GM18508 (cell line): ENCODE measurements around the gene ADARB1.

Experiments
- ATAC-seq: cut with Tn5 transposase; IDR thresholded peaks from one replicate; pipeline ENCODE4 v1.9.1; 2021; ENCODE audit warnings: moderate number of reproducible peaks; ENCODE audit not compliant: insufficient read depth, unreplicated experiment

ADARB1 gene

DNA sequence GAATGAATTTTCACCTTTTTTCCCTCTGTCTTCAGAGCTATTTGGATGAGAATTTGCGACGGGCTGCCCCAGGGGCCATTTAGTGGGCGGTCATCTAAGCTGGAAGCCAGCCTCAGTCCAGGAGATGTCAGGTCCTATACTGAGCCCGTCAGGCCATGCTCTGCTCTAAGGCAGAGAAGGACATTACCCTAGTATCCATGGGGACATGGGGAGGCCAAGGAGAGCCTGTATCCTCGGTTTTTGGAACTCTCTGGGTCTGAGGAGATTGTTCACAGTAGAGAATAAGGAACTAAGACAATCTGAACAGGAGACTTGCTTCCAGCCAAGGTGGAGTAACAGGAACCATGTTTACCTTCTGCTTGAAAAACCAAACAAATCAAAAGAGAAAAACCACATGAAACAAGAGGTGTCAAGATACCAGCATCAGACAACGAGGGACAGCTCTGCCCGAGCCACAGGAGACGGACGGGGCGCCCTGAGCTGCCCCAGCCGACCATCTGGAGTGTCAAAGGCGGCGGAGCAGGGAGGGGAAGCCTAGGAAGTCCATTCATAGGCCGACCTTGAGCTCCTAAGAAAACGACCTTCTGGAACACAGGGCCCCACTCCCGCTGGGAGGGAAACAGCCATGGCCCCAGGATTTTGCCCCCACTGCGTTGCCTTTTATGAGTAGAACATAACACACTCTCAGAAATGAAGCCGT is 20.0 kb upstream of the ADARB1 start:
- no peak for ATAC-seq

DNA sequence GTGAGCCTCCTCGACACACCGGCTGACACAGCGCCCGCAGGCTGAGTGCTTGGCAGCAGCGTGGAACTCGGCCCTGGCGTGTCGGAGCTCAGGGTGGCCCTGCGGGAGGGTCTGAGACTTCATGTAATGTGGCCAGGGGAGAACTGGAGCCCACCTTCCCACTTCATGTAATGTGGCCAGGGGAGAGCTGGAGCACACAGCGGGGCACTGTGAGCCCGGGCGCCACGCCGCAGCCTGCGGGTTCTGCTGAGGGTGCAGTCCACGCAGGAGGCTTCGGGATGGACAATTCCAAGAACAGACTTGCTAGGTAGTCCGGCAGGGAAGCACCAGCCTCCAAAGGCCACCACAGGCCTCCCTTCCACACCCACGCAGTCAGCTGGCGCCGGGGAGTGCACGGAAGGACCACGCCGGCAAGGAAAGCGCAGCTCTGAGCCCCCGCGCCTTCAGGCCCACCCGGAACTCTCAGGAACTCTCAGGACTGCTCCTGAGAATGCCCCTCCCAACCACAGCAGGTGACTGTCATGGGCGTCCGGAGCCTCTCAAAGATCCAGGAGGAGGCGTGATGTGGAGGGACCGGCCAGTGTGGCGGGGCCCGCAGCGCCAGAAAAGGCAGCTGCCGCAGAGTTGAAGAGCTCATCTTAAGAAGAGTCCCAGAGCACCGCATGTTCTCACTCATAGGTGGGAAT is 19.3 kb upstream of the ADARB1 start:
- ATAC-seq = no peak

DNA sequence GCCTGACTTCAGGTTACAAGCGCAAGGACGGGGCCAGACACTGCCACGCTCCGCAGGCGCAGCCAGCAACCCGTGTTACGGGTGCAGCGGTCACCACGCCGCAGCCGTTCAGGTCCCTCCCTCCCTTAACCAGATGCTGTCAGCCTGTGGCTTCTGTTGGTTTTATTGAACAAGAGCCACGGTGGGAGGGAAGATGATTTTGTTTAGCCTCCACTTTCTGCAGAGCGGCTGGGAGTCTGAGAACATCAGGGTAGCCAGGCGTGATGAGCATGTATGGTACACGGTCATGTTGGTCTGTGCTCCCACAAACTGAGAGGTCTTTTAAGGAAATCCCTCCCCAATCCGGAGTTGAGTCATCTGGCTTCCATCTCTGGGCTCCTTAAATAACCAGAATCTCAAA is 18.5 kb upstream of the ADARB1 start:
- no peak for ATAC-seq

DNA sequence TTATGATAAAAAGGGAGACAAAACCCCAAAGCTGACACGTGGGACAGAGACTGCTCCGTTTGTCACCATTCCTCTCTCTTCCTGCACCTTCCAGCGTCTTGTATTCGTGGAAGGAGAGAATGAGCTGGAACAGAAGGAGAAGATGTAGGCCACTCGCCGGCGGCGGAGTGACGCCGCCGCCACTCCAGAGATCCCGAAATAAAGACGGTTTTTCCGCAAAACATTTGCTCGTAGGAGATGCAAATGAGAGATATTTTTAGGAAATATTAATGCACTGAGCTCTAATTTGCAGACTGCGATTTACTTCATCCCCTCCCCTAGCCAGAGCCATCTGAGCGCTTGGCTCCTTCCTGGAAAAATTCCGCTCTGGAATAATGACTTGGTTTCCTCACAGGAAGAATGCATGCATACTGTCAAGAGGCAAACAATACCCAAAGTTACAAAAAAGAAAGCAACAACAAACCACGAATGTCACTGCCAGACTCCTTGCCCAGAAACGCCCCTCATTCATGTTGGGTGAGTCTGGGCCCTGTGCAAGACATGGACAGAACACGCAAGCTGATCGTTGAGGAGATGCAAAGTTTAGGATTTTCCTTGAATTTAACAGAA is 18.0 kb upstream of the ADARB1 start:
- no peak for ATAC-seq

DNA sequence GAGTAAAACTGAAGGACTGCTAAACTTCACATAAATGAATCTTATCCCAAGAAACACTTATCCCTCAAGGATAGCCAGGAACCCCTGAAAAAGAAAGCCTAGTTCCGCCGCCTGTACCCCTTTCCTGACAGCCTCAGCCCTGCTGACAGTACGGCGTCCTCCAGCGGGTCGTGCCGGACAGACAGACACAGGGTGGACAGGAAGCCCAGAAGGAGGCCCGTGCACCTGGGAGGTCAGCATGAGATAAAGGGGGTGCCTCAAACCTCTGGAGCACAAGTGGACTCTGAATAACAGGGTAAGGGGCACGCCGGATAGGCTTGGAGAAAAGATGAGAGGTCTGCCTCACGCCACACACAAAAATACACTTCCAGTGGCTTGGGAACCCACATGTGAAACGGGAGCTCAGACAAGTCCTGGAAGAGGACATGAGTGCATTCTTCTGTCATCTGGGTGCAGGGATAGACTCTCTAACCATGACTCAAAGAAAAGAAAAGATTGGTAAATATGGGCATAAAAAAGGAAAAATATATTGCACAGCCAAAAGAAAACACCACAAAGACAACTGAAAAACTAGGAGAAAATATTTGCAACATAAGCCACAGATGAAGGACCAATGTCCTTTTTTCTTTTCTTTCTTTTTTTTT is 17.3 kb upstream of the ADARB1 start:
- ATAC-seq = no peak

DNA sequence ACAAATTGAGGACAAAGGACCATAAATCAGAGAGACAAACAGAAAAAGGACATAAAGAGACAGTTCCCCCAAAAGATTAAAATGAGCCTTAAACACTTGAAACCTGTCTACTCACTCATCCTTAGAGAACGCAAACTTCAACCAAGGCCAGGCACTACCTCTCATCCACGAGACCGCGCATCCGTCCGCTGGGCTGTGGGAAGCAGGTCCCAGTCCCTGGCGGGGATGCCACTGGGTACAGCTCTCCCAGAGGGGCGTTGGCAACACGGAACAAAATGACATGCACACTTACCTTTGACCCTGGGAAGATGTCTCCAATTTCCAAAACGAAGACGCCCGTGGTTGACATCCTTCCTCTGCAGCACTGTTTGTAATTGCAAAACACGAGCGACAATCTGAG is 16.5 kb upstream of the ADARB1 start:
- ATAC-seq = no peak

DNA sequence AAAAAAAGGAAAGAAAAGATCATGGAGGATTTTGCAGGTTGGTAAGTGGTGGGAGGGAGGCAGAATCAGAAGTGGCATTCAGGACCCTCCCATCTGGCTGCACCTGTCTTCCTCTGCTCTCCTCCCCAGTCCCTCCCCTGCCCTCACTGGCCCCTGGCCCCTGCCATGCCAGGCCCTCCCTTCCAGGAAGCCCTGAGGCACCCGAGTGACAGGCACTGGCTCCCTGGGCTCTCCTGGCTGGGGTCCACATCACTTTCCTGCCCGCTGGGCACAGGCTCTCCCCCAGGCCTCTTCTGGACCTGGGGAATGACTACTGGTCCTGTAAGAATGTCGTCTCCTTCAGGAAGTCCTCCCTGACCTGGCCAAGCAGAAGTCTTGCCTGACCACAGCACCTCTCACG is 15.3 kb upstream of the ADARB1 start:
- ATAC-seq = no peak

DNA sequence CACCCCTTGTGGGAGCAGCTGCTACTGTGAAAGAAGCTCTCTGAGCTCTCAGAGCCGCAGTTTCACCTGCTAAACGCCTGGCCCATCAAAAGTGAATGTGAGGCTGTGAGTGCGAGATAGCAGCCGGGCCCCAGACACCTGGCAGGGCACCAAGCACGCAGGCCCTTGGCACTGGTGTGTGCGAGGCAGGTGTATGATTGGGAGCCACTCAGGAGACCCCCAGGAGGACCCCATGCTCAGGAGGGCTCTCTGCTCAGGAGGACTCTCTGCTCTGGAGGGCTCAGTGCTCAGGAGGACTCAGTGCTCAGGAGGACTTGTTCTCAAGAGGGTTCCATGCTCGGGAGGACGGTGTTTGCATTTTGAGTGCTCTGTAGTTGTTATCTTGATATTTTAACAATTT is 14.3 kb upstream of the ADARB1 start:
- ATAC-seq = no peak

DNA sequence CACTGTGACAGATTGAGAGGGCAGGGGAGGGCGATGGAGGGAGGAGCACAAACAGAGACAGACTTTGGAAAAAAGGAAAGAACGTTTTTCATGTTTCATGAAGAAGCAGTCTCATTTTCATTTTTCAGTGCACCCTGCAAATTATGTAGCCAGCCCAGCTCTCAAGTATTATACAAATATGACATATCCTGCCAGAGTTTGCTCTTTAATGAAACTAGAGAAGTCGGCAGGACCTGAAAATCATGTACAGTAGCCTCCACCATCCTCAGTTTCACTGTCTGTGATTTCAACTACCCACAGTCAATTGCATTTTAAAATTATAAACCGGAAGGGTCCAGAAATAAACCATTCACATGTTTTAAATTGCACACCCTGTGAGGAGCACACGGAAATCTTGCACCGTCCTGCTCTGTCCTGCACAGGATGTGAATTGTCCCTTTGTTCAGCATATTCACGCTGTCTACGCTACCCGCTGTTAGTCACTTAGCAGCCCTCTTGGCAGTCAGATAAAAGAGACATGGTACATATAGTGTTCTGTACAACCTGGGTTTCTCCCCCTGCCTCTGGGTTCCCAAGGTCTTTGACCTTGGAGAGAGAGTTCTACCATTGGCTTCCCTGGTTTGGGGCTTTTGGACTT is 13.6 kb upstream of the ADARB1 start:
- ATAC-seq = no peak

DNA sequence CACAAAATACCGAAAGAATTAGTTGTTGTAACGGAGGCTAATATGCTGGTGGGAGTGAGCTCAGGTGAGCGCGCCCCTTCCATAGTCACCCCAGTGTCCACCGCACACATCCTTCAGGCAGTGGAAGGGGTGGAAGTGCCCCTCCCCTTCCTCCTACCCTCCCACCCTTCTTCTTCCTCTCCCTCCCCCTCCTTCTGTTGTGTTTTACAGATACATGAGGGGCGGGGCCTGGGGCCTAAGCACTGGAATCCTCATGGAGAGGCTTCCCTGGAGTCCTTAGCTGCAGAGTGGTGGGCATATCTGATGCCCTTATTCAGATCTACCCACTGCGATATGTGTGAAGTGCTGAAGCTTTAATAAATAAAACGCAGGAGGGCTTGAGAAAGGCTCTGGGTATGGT is 10.3 kb upstream of the ADARB1 start:
- ATAC-seq = no peak

DNA sequence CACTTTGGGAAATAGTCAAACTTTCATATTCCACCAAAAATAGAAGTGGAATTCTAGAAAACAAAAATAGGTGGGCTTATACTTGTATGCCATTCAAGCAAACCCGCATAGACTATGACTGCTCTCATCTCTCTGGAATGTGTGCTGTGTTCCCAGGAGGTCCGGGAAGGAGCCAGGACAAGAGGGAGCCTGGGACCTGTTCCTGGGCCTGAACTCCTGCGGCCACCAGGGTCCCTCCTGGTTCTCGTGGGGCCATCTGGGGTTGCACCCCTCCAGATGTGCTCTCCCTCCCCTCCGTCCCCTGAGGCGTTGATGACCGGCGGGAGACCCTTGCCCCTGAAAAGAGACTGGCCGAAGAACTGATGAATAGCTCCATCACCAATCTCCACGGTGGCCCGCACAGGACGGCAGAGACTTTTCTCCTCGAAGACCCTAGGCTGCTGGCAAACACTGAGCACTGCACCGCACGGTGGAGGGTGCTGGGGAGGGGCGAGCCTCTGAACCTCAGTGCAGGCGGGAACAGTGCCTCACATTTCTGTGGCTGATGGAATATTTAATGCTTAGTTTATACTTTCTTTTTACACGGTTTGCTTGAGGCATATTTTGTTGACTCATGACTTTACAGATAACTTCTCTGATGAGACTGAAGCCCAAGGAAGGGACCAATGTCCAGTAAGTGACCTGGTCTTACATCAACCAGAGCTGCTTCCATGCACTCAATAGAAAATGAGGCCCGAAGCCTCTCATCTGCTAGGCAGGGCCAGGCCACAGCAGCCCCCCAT is 9.6 kb upstream of the ADARB1 start:
- no peak for ATAC-seq

DNA sequence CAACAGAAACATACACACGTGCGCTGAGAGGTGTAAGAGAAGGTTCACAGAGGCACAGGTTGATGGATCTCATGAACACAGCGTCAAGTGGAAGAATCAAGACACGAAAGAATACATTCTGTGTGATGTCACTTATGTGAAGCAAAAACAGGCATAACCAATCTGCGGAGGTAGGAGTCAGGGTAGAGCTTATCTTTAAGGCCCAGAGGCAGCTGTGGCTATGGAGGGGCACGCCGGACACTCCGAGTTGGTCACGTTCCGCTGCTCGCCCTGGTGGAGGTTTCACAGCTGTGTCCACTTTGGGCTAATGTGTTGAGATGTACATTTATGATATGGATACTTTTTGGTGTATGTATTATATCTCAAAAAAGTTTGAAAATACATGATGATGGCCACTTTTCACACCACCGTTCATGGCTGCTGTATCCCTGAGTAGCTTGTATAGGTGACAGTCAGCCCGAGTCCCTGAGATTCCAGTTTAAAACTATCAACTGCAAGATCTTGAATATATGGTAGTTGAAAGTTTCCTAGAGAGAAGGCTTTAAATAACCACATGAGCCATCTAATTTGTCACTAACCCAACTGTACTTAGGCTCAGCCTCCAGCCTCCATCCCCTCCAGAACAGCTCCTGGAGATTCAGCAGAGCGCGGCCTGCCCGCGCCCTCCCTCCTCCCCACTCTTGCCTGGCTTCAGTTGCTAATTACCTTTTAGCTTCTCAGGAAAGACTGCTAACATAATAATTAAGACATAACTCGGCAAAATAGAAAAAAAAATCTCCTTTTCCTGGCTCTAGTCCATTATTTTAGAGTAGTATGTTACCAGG is 6.7 kb upstream of the ADARB1 start:
- no peak for ATAC-seq

DNA sequence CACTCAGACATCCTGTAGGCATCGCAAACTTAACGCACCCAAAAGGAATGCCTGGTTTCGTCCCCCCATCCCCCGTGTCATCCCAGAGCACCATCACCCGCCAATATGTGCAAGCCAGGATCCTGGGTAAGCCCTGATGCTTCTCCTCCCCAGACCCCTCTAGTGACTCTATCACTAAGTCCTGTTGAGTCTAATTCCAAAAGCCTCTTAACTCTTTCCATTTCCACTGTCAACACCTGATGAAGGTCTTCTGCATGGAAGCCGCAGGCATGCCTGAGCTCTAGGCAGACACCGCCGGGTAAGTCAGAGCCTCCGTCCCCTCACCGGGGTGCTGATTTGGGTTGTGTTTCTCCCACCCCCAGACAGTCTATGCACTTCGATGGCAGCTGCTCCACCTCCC is 5.3 kb upstream of the ADARB1 start:
- no peak for ATAC-seq

DNA sequence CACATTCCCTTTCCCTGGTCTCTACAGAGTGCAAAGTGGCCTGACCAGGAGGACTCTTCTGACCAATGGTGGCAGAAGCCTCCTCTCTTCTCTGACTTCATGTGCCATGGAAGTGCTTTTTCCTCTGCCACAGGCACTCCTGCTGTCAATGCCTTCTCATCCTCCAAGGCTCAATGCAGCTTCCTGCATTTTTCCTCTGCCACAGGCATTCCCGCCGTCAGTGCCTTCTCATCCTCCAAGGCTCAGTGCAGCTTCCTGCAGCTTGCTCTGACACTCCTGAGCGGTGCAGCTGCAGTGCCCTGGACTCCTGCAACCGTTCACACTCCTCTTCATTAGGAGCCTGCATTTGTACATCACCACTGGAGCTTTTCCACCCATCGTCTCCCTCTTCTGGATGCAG is 4.7 kb upstream of the ADARB1 start:
- ATAC-seq = no peak

DNA sequence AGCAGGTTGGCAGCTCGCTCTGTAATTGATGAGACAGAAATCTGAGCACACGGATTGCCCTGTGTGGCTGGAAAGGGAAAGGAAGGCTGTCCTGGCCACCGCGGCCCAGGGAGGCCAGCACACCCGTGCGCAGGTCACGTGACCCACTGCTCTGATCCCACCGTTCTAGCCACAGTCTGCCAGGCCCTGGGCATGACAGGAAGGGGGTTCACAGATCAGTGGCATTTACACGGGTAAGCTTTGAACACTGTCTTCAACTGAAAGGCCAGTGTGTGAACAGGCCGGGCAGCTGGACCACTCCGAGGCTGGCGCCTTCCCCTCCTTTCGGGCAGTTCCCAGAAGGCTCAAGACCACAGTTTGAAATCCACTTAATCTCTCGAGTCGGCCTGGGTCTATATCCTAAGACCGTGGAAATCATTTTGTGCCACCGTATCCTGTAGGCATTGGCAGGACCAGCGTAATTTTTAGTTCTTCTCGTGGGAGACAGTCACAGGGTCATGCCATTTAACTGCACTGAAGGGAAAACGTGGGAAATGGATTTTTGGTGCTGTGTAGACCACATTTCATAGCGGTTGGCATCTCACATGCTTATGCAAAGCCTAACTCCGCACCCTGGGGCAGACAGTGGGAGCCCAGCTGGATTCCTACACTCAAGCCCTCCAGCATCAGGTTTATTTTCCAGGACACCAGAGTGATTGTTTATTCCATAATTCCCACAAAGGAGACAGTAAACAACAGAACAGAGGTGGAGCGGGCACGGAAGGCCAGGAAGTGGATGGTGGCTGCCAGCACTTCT is 3.1 kb upstream of the ADARB1 start:
- no peak for ATAC-seq

DNA sequence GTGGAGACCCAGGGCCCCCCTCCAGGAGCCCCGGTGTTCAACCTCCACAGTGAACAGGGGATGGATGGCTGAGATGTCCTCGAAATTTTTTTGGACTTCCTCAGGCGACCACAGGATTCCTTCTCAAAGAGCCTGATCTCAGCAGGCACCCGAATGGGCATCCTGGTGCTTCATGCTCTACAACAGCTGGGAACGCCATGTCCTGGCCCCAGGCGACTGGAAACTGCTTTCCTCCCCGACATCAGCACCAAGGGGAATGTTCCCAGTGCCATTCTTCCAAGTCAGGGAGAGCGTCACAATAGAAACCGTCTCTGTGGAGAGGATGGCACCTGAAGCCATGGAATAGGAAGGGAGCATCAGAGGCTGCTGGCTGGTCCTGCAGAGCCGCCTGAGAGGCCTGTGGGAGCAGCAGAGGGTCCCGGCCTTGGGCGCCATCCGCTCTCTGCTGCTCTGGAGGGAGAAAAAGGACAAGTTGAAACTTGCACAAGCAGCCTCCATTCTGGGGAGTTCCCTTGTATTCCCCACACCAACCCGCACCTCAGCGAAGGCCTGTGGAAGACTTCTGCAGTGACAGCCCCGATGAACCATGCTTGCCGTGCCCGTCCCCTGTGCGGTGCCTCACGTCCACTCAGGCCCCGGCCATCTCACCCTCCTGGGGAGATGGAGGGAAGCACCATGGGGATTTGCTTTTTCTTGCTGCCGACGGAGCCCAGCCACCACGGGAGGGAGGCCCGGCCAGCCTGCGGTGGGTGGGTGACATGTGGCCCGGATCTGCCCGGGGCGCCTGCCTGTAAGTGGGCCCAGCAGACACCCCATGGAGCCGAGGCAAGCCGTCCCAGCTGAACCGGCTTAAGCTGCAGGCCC is 2.3 kb upstream of the ADARB1 start:
- ATAC-seq = no peak

DNA sequence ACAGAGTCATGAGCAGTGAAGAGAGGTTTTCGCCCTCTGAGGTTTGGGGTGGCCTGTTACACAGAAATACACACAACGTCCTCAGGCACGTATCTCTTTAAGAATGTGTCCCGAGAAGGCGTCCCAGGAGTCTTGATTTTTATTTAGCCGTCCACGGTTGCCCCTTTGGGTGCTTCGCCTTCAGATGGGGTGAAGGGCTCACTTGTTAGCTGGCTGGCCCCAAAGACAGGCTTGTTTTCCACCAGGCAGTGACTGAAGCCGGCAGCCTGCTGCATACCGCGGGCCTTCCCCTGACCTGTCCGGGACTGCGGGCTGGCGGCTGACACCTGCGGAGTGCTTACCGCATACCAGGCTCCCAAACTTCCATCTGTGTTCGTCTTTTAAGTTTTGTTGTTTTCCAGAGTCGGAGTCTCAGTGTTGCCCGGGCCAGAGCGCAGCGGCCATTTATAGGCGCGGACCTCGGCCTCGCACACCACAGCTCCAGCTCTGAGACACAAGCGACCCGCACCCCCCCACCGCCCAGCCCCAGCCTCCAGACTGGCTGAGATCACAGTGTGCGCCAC is 1.6 kb upstream of the ADARB1 start:
- no peak for ATAC-seq
